Fibroblast of gingiva (primary cell): ENCODE measurements around the gene THOP1.

Experiments
- DNase-seq: peaks from one replicate; pipeline ENCODE4 v3.0.0-alpha.2; 2011; ENCODE audit warnings: low read depth

THOP1 gene

DNA sequence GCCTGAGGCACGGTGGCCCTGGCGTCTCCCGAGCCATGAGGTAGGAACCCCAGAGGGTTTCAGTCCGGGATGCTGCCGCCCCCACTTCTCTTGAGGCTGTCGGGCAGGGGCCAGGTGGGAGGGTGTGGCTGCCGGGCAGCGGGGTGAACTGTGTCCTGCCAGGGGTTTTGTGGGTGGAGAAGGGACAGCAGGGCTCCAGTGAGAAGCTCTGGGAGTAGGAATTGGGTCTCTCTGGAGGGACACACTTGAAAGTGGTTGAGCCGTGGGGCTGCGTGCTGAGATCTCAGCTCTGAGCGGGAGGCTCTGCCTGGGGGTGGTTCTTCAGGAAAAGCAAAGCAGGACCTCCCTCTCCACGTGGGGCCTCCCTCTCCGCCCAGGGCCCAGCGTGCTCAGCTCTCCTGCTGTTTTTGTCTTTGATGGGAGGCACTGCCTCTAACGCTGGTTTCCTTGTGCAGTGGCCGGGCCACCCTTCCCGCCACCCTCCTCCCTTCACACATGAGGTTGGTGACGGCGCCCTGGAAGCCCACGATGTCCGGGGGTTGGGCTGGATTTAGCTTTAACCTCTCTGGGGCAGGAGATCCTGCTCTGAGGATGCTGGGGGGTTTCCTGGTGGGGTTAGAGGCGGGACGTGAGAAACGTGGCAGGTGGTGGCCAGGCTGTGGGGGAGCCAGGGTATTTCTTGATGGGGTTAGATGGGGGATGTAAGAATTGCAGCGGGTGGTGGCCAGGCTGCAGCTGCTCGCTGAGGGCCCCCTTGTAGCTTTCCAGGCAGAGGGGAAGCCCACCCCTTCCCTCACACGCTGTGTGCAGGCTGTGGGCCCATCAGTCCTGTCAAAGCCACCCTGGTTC is 19.1 kb downstream of the THOP1 start:
- DNase-seq, result no peak

DNA sequence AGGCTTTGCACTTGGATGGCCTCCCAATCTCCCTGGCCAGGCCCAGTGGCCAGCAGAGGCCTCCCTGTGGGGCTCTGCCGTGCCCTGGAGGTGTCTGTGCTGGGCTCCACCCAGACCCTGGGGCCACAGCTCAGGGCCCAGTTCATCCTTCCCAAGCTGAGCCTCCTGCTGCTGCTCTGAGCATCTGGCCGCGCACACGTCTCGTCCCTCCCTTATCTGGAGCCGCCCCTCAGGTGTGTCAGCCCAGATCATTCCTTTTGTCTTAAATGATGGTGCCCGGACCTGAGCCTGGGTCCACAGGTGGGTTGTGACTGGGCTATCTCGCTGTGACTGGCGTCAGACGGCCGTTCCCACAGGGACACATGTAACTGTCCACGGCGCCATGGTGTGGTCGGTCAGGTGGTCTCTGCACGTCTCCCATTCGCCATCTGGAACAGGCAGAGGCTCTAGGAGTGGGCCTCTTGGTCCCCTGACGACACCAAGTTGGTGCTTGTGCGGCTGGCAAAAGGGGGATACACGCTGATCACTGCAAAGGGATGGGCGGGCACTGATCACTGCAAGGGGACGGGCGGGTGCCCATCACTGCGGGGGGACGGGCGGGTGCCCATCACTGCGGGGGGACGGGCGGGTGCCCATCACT is 20.1 kb downstream of the THOP1 start:
- no peak for DNase-seq

DNA sequence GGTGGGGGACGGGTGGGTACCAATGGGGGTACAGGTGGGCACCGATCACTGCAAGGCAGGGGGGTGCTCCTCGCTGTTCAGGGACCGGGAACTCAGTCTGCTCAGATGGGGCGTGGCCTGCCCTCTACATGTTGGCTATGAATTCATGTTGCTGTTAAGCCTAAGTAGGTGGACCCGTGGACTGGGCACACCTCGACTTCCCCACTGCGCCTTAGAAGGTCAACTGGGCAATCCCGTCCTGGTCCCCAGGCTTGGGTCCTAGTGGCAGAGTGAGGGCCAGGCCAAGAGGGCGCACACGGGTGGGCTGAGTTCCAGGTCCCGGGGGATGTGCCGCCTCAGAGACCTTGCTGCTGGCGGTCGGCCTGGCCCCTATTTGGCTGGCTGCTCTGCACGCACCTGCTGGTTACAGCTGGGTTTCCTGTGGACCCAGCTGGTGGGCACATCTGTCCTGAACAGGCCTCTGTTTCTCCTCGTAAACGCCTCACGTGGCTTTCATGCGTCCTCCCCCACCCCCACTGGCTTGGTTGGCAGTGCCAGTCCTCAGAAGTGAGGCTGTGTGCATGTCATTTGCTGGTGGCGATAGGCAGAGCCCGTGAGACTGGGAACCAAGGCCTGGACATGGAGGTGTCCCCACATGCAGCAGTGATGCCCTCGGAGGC is 20.8 kb downstream of the THOP1 start:
- no peak for DNase-seq

DNA sequence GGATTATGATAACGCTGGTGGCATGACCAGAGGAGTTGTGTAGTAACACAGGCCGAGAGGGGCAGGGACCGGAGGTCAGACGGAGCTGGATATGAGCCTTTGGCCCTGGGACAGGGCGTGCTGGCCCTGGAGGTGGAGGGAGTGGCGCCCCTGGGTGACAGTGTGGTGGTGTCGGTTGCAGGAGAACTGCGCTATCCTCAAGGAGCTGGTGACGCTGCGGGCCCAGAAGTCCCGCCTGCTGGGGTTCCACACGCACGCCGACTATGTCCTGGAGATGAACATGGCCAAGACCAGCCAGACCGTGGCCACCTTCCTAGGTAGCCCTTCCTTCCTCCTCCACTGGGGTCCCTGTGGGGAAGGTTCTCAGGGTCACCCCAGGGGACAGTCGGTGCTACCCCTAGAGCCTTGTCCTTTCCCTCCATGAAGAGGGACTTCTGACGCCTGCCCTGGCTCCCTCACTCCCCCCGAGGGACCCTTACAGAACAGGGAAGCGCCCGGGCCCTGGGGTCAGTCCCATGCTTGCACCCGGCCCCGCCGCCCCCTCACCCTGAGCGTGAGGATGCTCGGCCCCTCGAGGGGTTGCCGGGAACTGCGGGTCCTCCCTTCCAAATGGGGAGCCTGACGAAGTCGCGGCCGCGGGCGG is 21.6 kb downstream of the THOP1 start:
- DNase-seq, result no peak

DNA sequence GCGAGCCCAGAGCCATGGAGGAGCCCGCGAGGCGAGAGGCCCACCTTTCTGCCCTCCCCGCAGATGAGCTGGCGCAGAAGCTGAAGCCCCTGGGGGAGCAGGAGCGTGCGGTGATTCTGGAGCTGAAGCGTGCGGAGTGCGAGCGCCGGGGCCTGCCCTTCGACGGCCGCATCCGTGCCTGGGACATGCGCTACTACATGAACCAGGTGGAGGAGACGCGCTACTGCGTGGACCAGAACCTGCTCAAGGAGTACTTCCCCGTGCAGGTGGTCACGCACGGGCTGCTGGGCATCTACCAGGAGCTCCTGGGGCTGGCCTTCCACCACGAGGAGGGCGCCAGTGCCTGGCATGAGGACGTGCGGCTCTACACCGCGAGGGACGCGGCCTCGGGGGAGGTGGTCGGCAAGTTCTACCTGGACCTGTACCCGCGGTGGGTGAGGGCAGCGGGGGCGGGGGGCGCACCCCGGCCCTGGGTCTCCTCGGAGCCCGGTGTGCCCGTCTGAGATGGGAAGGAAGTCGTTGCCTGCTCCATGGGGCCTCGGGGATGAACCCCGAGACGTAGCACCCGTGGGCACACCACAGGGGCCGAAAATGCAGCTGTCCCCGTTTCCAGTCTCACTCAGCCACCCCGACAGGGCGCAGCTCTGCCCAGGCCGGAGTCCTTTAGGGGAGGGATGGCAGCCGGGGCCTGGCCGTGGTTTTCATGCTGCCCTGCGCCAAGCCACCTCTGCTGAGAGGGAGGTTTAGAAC is 22.3 kb downstream of the THOP1 start:
- DNase-seq, result no peak

DNA sequence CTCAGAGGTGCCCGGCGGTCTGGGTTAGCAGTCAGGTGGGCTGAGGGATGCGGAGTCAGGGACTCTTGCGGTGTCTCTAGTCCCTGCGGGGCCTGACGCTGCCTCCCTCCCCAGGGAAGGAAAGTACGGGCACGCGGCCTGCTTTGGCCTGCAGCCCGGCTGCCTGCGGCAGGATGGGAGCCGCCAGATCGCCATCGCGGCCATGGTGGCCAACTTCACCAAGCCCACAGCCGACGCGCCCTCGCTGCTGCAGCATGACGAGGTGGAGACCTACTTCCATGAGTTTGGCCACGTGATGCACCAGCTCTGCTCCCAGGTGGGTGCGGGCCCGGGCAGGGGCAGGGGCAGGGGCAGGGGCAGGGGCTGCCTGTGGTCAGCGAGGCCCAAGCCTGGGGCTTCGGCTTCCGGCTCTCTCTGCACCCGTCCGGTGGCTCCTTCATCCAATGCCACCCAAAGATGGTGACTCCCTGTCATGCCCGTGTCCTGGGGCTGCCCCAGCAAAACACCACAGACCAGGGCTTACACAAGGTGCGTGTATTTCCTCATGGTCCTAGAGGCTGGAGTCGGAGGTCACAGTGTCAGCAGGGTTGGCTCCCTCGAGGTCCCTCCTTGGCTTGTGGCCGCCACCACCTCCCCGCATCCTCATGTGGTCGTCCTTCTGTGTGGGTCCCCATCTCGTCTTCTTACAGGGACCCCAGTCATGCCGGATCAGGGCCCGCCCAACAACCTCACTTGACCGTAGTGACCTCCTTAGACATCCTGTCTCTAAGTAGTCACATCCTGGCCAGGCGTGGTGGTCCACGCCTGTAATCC is 23.0 kb downstream of the THOP1 start:
- DNase-seq, result no peak

DNA sequence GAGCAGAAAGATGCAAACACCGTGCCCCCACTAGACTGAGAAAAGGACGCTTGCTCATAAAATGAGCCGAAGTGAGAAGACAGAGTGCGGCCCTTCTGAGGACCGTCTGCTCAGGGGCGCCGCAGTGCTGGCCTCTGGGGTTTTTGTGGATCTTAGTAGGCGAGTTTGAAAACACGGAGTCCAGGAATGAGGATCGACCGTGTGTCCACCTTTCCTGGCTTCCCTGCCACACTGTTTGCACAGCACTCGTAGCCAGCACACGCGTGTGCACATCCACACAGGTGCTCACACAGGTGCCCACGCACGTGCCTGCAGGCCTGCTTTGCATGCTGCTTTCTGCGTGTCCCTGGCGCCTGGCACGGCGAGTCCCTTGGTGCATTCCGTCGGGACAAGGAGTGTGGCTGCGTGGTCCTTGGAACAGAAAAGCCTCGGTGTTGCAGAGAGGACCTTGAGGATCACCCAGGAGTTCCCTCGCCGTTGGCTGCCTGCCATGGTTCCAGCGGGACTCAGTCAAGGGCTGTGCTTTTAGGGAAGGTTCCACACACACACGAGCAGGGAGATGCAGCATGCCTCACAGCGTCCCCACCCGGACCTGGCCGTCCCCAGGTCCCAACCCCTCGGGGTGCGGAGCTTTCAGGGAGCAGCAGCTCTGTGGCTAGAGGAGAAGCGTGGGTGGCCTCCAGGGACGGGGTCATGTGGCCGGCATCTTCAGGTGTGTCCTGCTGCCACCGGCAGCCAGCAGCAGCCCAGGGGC is 24.3 kb downstream of the THOP1 start:
- no peak for DNase-seq

DNA sequence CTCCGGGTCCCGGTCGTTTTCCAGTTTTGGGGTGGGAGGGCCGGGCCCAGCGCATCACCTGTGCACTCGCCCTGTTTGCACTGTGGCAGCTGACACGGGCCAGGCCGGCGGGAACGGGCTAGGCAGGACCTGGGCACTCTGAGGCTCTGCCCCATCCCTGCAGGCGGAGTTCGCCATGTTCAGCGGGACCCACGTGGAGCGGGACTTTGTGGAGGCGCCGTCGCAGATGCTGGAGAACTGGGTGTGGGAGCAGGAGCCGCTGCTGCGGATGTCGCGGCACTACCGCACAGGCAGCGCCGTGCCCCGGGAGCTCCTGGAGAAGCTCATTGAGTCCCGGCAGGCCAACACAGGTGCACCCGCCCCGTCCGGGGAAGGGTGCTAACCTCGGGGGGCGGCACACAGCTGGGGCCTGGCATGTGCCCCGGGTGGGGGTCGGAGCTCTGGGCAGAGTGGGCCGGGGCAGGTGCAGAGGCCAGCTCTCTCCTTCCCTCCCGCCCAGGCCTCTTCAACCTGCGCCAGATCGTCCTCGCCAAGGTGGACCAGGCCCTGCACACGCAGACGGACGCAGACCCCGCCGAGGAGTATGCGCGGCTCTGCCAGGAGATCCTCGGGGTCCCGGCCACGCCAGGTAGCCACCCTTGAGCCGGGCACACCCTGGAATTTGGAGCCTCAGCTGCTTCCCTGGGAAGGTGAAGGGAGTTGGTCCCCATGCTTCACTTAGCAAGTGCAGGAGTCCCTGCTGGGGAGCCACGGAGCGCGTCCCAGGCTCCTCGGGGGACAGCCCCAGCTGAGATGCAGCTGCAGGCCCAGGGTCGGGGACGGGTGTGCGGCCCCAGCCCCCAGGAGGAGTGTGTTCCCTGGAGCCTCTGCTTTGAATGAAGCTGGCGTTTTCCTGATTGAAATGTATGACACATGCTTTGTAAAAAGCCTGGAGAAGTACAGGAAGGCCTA is 25.1 kb downstream of the THOP1 start:
- DNase-seq, result no peak

DNA sequence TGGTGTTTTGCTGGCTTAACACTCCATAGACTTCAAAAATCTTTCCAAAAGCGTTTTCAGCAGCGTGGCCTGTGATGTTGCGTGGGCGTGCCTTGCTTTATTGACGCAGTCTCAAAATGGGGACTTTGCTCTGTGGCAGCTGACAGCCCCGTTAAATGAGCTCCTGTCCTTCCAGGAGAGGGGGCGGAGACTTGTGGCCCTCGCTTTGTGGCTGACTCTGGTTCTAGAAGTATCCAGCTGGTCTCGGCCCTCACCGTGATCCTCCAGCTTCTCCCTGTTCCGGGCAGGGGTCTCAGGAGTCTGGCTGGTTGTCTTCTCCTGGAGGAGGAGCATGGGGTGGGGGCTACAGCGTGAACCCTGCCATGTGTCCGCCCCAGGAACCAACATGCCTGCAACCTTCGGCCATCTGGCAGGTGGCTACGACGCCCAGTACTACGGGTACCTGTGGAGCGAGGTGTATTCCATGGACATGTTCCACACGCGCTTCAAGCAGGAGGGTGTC is 26.0 kb downstream of the THOP1 start:
- DNase-seq, result no peak

DNA sequence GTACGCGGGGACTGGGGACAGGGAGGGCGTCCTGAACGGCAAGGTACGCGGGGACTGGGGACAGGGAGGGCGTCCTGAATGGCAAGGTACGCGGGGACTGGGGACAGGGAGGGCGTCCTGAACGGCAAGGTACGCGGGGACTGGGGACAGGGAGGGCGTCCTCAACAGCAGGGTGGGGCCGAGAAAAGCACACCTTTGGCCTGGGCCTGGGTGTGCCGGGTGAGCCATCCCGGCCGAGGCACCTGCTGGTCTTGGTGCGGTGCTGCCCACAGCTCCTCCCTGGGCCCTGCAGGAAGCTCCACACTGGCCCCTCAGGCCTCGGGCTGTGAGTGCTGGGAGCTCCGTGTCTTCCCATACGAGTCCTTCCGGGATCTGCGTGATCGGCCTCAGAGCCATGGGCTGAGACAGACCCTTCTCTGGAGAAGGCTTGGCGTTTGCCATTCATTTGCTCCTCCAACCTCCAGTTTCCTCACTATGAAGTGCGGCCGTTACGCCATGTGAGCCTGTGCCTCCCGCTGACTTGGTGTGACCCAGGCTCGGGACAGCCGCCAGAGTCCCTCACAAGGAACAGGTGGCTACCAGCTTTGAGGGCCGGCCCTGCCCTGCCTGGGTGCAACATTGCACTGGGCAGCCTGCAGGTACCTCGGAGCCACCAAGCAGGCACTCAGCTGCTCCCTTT is 26.6 kb downstream of the THOP1 start:
- DNase-seq, result no peak

DNA sequence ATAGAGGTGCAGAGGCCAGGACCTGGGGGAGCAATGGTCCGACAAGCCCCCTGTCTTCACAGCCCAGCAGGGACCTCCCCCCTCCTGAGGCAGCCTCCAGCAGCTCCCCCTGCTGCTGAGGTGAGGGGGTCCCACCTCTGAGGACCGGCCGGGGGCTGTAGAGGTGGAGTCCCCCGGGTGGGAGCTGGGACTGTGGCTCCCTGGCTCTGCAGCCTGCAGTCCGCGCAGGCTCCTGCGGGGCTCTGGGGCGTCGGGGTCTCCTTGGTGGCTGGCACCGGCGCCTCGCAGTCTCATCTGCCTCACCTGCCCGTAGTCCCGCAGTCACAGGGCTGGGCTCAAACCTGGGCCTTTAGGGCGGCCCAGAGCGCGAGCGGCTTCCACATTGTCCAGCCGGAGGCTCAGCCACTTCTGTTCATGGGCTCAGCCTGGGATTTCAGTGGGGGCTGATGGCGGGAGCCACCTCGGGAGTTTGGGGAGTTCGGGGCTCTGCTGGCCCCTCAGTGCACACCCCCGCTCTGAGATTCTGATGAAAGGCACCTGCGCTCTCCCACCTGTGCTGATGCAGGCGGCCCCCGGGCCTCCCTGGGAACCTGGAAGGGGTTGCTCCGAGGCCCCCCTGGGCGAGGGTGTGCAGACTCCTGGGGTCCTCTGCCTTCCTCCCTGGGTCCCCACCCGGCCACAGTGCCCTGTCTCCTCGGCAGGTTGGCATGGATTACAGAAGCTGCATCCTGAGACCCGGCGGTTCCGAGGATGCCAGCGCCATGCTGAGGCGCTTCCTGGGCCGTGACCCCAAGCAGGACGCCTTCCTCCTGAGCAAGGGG is 27.3 kb downstream of the THOP1 start:
- no peak for DNase-seq

DNA sequence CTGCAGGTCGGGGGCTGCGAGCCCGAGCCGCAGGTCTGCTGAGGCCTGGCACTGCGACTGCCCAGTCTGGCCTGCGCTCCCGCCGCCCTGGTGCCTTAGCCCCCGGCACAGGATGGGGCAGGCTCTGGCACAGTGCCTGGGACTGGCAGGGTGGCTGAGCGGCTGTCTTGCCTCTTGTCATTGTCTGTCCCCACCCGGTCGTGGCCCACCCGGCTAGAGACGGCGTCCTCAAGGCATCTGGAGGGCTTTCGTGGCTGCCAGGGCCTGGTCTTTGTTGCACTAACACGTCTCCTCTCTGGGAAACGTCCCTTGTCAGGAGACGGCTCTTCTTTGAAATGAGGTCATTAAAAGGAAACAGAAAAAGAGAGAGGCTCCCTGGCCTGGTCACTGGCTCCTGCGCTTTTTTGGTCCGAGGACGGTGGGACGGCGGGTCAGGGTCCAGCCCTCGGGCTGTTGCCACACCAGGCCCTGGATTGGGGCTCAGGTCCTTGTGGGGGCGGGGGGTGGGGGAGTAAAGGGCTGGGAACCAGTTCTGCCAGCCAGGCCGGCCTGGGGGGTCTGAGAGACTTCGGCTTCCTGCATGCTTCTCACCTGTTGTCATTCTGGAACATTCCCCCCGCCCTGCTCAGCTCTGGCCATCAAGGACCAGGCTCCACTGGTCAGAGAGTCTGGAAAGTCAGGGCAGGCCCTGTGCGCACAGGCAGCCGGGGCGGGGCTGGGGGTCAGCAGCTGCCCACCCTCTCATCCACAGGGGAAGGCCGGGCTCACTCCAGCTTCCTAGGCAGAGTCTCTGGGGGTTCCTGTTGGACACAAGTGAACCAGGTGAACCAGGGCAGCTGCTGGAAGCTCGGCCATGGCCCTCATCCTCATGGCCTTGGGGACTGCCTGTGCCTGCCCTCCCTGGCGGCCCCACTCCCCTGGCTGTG is 28.2 kb downstream of the THOP1 start:
- DNase-seq, result no peak

DNA sequence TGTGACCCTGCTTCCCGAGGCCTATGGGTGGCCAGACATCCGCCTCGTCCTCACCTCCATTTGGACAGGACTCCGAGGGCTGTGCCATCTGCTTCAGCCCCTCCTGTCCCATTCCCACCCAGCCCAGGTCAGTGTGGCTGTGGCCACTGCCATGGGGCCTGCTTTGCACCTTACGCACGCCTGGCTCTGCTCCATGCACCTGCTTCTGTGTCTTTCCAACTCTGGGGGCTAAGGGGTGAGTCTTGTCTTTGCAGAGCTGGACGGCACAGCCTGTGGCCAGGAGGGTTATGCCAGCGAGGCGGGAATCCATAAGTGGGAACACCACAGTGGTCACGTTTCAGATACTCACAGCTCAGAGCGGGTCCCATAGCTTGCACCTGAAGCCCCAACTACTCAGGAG is 29.1 kb downstream of the THOP1 start:
- no peak for DNase-seq

DNA sequence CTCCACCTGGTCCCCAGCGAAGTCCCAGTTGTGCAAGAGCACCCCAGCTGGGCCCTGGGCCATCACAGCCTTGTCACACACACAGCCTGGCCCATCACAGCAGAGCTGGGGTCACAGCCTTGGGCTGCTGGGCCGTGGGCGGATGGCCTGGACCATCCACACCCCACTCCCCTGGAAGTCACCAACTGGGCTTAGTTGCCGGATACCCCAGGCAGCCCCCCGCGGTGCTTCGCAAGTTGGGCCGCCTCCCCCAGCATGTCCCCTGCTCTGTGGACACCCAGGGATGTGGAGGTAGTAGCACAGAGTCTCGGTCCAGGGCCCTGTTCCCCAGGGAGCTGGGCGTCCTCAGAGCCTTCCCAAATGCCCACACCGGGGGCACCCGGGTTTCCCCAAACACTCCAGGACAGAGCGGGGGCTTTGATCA is 29.9 kb downstream of the THOP1 start:
- no peak for DNase-seq

DNA sequence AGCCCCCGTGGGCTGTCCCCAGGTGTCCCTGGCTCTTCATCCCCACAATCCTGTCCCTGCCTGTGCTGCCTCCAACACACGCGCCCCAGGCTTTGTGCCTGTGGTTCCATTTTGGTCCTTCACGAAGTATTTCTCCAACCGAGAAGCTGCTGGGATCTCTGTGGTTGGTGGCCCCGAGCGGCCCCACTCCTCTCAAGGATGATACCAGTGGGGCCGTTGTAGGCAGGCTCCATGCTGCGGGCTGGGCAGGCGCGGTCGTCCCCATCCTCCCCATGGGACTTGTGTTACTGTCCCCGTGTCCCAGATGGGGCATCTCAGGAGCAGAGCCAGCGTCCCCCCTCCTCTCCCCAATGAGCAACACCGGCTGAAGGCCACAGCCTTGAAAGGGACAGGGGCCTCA is 30.6 kb downstream of the THOP1 start:
- no peak for DNase-seq

DNA sequence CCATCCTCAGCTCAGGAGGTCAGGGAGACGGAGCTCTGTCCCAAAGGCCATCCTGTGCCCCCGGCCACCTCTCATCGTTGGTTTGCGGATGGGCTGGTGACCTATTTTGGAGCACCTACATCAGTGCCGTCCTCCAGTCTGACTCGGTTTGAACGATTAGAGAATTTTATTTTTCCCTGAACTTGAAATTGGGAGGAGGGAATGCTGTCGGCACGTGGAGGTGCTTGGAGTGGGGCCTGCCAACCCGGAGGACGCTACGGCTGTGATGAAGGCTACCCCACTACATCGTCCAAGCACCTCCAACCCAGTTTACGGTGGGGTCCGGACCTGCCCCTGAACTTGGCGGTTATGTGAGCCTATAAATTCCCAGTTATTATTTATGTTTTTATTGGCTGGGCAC is 31.3 kb downstream of the THOP1 start:
- no peak for DNase-seq
